ENCODE results near the gene GSG1L. TPM values are rescaled to one million over a fixed set of nuclear protein-coding genes. Genes with fewer than 3 reads are reported as not detected.

Gene GSG1L
- total RNA-seq, 1 donor, result not detected

DNA sequence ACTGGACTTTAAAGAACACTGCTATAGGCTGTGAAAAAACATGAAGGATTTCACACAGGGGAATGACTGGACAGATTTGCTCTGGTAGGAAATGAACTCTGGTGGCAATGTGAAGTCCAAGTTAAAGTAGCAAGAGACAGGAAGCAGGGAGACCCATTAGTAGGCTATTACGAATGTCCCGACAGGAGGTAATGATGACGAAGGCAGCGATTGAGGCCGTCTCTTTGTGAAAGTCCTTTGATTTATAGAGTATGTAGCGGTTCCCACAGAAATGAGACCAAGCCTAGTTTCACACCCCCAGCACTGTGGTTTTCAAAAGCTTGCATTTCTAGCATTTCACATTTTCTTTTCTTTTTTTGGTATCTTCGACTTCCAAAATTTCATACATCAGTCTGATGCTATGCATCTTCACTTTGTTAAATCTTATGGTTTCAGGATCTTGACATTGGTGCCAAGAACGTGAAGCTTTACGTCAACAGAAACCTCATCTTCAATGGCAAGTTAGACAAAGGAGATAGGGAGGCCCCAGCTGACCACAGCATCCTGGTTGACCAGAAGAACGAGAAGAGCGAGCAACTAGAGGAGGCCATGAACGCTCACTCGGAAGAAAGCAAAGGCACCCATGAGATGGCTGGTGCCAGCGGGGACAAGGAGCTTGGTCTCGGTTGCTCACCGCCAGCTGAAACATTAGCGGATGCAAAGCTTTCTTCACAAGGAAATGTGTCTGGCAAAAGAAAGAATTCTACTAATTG is 323.7 kb downstream of the GSG1L start:
- peaks cover 5% of the 10 kb centered on the region for H3K36me3 ChIP-seq (ENCODE audit: insufficient read depth, low read length)
- H3K4me3 ChIP-seq (ENCODE audit: insufficient read depth, low read length), result no peak overlapping the region
- no peak overlapping the region for H3K27ac ChIP-seq (ENCODE audit: low read depth, low read length)
- H3K9me3 ChIP-seq (ENCODE audit: low read depth, low read length), result no peaks in the 10 kb centered on the region
- no peak overlapping the region for H3K4me2 ChIP-seq (ENCODE audit: insufficient read depth, low read length)
- TF ChIP-seq, protein P1, sequence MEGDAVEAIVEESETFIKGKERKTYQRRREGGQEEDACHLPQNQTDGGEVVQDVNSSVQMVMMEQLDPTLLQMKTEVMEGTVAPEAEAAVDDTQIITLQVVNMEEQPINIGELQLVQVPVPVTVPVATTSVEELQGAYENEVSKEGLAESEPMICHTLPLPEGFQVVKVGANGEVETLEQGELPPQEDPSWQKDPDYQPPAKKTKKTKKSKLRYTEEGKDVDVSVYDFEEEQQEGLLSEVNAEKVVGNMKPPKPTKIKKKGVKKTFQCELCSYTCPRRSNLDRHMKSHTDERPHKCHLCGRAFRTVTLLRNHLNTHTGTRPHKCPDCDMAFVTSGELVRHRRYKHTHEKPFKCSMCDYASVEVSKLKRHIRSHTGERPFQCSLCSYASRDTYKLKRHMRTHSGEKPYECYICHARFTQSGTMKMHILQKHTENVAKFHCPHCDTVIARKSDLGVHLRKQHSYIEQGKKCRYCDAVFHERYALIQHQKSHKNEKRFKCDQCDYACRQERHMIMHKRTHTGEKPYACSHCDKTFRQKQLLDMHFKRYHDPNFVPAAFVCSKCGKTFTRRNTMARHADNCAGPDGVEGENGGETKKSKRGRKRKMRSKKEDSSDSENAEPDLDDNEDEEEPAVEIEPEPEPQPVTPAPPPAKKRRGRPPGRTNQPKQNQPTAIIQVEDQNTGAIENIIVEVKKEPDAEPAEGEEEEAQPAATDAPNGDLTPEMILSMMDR (IDR thresholded peaks at IDR 0.05; ENCODE audit: extremely low read depth, low read depth, low read length), result no peak
- H3K27me3 ChIP-seq (ENCODE audit: insufficient read depth, low read length), result no peaks in the 10 kb centered on the region
- H4K20me1 ChIP-seq (ENCODE audit: insufficient read depth, low read length), result no peaks in the 10 kb centered on the region
- H2AFZ ChIP-seq (ENCODE audit: low read length), result no peak overlapping the region
- DNase-seq (ENCODE audit: insufficient read length, low spot score, missing footprints), result no peak
- no peaks in the 10 kb centered on the region for H3K79me2 ChIP-seq (ENCODE audit: insufficient read depth, low read length)
- no peaks in the 10 kb centered on the region for H3K4me1 ChIP-seq (ENCODE audit: insufficient read depth, low read length)

- Histone ChIP-seq H3K27ac (ENCODE audit: low read depth, low read length) (no peak overlapping the region), H4K20me1 (ENCODE audit: insufficient read depth, low read length) (no peaks in the 10 kb centered on the region), H3K27me3 (ENCODE audit: insufficient read depth, low read length) (no peaks in the 10 kb centered on the region), H3K4me2 (ENCODE audit: insufficient read depth, low read length) (no peak overlapping the region), H3K36me3 (ENCODE audit: insufficient read depth, low read length) (peaks cover 5% of the 10 kb centered on the region), H3K4me3 (ENCODE audit: insufficient read depth, low read length) (no peak overlapping the region), H3K79me2 (ENCODE audit: insufficient read depth, low read length) (no peaks in the 10 kb centered on the region), H3K4me1 (ENCODE audit: insufficient read depth, low read length) (no peaks in the 10 kb centered on the region), H3K9me3 (ENCODE audit: low read depth, low read length) (no peaks in the 10 kb centered on the region), H2AFZ (ENCODE audit: low read length) (no peak overlapping the region)
- TF ChIP-seq, protein P1 (IDR thresholded peaks at IDR 0.05; ENCODE audit: extremely low read depth, low read depth, low read length), result no peak
- no peak for DNase-seq (ENCODE audit: insufficient read length, low spot score, missing footprints)
These were observed 324.9 kb downstream of the GSG1L start for GRCh38 chr16:27738596-27738995.

Small RNA genes within 50 kb of the gene (small RNA-seq; reads per million reads assigned to genes)
- gene RNU6-1241P, result not detected
- gene RNU6-159P, result not detected

Other genes with a start within 250 kb of the GSG1L start
- 82.2 and 102 TPM in 2 replicates for gene XPO6, start 148.3 kb upstream of the GSG1L start, total RNA-seq
- gene SBK1, start 228.8 kb upstream of the GSG1L start, total RNA-seq, result not detected in 2 replicates

Measured in osteoblast (primary cell).